Measurements from ENCODE around the gene EGFR. TPM values are rescaled to one million over a fixed set of nuclear protein-coding genes. Genes with fewer than 3 reads are reported as not detected.

The EGFR gene
- polyA plus RNA-seq, 1 donor from 2014 or later: 0.22 TPM

- Histone ChIP-seq H3K4me2 (ENCODE audit: low read length) (no peak overlapping the region), H4K20me1 (ENCODE audit: insufficient read depth) (no peaks in the 10 kb centered on the region), H3K27ac (ENCODE audit: low read length) (no peak overlapping the region), H3F3A (ENCODE audit: insufficient read depth, low read length, poor library complexity, severe bottlenecking) (no peaks in the 10 kb centered on the region), H3K9me2 (ENCODE audit: insufficient read depth, low read length) (no peaks in the 10 kb centered on the region), H3K79me2 (replicated peaks; ENCODE audit: insufficient read depth, low read length) (no peaks in the 10 kb centered on the region), H3K36me3 (ENCODE audit: insufficient read depth, low read length) (no peaks in the 10 kb centered on the region), H3K9me3 (ENCODE audit: low read length) (no peaks in the 10 kb centered on the region), H2AFZ (ENCODE audit: low read depth, low read length) (no peak overlapping the region), H3K27me3 (ENCODE audit: insufficient read depth, low read depth, low read length) (no peaks in the 10 kb centered on the region), H3K9ac (ENCODE audit: low read length) (no peak overlapping the region), H3K4me3 (ENCODE audit: low read length) (no peak overlapping the region)
- TF ChIP-seq, protein P1, sequence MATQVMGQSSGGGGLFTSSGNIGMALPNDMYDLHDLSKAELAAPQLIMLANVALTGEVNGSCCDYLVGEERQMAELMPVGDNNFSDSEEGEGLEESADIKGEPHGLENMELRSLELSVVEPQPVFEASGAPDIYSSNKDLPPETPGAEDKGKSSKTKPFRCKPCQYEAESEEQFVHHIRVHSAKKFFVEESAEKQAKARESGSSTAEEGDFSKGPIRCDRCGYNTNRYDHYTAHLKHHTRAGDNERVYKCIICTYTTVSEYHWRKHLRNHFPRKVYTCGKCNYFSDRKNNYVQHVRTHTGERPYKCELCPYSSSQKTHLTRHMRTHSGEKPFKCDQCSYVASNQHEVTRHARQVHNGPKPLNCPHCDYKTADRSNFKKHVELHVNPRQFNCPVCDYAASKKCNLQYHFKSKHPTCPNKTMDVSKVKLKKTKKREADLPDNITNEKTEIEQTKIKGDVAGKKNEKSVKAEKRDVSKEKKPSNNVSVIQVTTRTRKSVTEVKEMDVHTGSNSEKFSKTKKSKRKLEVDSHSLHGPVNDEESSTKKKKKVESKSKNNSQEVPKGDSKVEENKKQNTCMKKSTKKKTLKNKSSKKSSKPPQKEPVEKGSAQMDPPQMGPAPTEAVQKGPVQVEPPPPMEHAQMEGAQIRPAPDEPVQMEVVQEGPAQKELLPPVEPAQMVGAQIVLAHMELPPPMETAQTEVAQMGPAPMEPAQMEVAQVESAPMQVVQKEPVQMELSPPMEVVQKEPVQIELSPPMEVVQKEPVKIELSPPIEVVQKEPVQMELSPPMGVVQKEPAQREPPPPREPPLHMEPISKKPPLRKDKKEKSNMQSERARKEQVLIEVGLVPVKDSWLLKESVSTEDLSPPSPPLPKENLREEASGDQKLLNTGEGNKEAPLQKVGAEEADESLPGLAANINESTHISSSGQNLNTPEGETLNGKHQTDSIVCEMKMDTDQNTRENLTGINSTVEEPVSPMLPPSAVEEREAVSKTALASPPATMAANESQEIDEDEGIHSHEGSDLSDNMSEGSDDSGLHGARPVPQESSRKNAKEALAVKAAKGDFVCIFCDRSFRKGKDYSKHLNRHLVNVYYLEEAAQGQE (IDR thresholded peaks at IDR 0.05; ENCODE audit: borderline replicate concordance): no peak
- no peak for TF ChIP-seq EZH2 (IDR thresholded peaks at IDR 0.05; ENCODE audit: borderline replicate concordance, insufficient read depth, low read length, poor library complexity, severe bottlenecking)
Observed at GRCh38 chr7:55059021-55059420, 40.2 kb downstream of the EGFR start.

DNA sequence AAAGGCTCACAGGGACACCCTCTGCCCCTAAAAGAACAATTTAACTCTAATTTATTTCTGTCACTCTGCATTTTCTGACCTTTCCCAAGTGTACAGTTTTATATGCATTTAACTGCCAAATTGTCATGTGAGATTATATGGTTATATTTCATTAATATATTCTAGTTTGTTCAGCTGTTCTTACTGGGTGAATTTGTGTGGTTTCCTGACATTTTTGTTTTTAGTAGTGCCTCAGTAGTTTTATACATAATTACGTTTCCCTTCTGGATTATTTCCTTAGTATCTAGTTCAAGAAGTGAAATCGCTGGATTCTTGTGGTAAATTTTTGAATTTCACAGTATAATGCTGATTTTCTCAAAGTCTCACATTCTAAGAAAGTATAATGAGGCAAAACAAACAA lies 41.3 kb downstream of the EGFR start:
- TF ChIP-seq POLR2AphosphoS5 (IDR thresholded peaks at IDR 0.05): no peak
- TF ChIP-seq MXI1 (conservative IDR thresholded peaks at IDR 0.05; ENCODE audit: poor library complexity, severe bottlenecking): no peak
- no peak for TF ChIP-seq SMC3 (conservative IDR thresholded peaks at IDR 0.05; ENCODE audit: poor library complexity)
- no peak for TF ChIP-seq TAF1 (IDR thresholded peaks at IDR 0.05; ENCODE audit: low read depth)
- TF ChIP-seq, protein P2, sequence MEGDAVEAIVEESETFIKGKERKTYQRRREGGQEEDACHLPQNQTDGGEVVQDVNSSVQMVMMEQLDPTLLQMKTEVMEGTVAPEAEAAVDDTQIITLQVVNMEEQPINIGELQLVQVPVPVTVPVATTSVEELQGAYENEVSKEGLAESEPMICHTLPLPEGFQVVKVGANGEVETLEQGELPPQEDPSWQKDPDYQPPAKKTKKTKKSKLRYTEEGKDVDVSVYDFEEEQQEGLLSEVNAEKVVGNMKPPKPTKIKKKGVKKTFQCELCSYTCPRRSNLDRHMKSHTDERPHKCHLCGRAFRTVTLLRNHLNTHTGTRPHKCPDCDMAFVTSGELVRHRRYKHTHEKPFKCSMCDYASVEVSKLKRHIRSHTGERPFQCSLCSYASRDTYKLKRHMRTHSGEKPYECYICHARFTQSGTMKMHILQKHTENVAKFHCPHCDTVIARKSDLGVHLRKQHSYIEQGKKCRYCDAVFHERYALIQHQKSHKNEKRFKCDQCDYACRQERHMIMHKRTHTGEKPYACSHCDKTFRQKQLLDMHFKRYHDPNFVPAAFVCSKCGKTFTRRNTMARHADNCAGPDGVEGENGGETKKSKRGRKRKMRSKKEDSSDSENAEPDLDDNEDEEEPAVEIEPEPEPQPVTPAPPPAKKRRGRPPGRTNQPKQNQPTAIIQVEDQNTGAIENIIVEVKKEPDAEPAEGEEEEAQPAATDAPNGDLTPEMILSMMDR (IDR thresholded peaks at IDR 0.05; ENCODE audit: poor library complexity, severe bottlenecking): no peak
- no peak for TF ChIP-seq EZH2 (IDR thresholded peaks at IDR 0.05; ENCODE audit: borderline replicate concordance, insufficient read depth, low read length, poor library complexity, severe bottlenecking)
- TF ChIP-seq, protein P1 (IDR thresholded peaks at IDR 0.05; ENCODE audit: borderline replicate concordance): no peak
- TF ChIP-seq EP300 (conservative IDR thresholded peaks at IDR 0.05; ENCODE audit: poor library complexity, severe bottlenecking): no peak
- no peak for TF ChIP-seq RAD21 (conservative IDR thresholded peaks at IDR 0.05)
- no peaks in the 10 kb centered on the region for H3K9me2 ChIP-seq (ENCODE audit: insufficient read depth, low read length)
- no peaks in the 10 kb centered on the region for H3K9me3 ChIP-seq (ENCODE audit: low read length)
- H3K27ac ChIP-seq (ENCODE audit: low read length): no peak overlapping the region
- H3K79me2 ChIP-seq (replicated peaks; ENCODE audit: insufficient read depth, low read length): no peaks in the 10 kb centered on the region
- no peaks in the 10 kb centered on the region for H4K20me1 ChIP-seq (ENCODE audit: insufficient read depth)
- H3K27me3 ChIP-seq (ENCODE audit: insufficient read depth, low read depth, low read length): no peaks in the 10 kb centered on the region
- no peaks in the 10 kb centered on the region for H3F3A ChIP-seq (ENCODE audit: insufficient read depth, low read length, poor library complexity, severe bottlenecking)
- no peak overlapping the region for H3K4me2 ChIP-seq (ENCODE audit: low read length)
- no peak overlapping the region for H3K4me3 ChIP-seq (ENCODE audit: low read length)
- H2AFZ ChIP-seq (ENCODE audit: low read depth, low read length): no peak overlapping the region
- no peak overlapping the region for H3K9ac ChIP-seq (ENCODE audit: low read length)
- H3K36me3 ChIP-seq (ENCODE audit: insufficient read depth, low read length): no peaks in the 10 kb centered on the region

Measured in neural cell (in vitro differentiated cells).